Epithelial cell of esophagus (primary cell): ENCODE results near the gene RTCA.

Experiments used
- DNase-seq: peaks from one replicate; pipeline ENCODE4 v3.0.0; 2010; ENCODE audit warnings: low read depth
- H3K4me3 ChIP-seq: 2 replicates; pipeline ENCODE4 v1.5.1; 2011; ENCODE audit warnings: mild to moderate bottlenecking, low read length, control low read depth
- CTCF ChIP-seq: IDR thresholded peaks from 2 replicates; pipeline ENCODE4 v1.5.1; 2011; ENCODE audit warnings: low read depth, mild to moderate bottlenecking, low read length, control low read depth, inconsistent platforms; ENCODE audit not compliant: insufficient read depth; ENCODE audit errors: missing control alignments

Gene RTCA

DNA sequence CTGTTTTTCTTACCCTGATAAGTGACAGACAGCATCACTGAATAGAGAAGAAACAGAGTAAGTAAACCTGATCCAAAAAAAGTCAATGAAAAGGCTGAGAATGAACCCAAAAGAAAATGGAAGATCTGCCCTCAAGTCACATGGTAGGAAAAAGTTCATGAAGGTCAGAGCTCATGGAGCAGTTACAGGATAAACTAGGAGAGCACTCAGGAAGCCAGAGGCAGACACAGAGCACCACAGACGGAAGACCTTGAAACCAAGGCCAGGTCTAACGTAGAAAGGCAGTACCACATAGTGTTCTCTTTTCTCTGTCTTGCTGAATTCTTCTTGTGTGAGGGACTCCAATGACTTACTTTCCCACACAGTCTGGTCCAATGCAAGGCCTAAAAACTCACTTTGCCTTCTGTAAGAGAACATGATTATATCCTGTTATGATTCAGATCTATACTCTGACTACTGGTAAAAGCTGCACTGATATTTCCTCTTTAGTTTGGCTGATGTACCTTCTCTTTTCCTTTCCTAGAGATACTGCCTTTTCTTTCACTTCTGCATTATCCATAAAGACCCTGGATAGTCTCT is 40.8 kb downstream of the RTCA start:
- TF ChIP-seq CTCF = no peak
- DNase-seq = no peak
- H3K4me3 ChIP-seq = no peak overlapping the region

DNA sequence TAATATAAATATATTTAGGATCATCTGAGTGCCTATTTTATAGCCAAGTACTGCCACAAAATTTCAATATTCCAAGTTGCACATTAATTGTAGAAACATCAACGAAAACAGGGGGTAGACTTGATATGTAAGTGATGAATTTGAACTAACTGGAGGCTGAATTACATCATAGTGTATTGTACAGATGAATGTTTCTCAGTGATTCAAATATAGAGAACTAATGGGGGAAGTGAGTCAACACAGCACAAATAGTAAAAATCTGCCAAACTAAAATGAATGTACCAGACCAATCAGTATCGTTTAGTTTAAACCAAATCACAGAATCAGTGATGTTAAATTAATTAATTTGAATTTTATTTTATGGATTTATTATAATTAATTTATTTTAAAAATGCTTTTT is 42.8 kb downstream of the RTCA start:
- peak; percentile 49 for DNase-seq
- H3K4me3 ChIP-seq = no peak overlapping the region
- no peak for TF ChIP-seq CTCF

DNA sequence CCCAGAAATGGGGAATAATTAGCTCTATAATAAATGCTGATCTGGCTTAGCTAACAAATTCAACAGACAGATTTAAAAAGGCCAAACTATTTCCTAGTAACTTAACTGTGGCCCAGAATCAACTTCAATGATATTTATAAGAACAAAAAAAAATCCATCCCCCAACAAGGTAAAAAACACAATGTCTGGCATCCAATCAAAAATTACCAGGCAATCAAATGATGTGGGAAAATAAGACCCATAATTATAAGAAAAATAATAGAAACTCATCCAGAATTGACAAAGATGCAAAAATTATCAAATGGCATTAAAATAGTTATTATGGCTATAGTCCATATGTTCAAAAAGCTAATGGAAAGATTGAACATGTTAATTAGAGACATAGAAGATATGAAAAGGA is 43.8 kb downstream of the RTCA start:
- DNase-seq = no peak
- no peak overlapping the region for H3K4me3 ChIP-seq
- no peak for TF ChIP-seq CTCF

GRCh38 chr1:100313382-100313781 is 47.4 kb downstream of the RTCA start:
- DNase-seq = peak; percentile 16
- no peak overlapping the region for H3K4me3 ChIP-seq
- no peak for TF ChIP-seq CTCF

GRCh38 chr1:100316622-100317021 is 50.6 kb downstream of the RTCA start:
- no peak for TF ChIP-seq CTCF
- DNase-seq = no peak
- H3K4me3 ChIP-seq = no peak overlapping the region

DNA sequence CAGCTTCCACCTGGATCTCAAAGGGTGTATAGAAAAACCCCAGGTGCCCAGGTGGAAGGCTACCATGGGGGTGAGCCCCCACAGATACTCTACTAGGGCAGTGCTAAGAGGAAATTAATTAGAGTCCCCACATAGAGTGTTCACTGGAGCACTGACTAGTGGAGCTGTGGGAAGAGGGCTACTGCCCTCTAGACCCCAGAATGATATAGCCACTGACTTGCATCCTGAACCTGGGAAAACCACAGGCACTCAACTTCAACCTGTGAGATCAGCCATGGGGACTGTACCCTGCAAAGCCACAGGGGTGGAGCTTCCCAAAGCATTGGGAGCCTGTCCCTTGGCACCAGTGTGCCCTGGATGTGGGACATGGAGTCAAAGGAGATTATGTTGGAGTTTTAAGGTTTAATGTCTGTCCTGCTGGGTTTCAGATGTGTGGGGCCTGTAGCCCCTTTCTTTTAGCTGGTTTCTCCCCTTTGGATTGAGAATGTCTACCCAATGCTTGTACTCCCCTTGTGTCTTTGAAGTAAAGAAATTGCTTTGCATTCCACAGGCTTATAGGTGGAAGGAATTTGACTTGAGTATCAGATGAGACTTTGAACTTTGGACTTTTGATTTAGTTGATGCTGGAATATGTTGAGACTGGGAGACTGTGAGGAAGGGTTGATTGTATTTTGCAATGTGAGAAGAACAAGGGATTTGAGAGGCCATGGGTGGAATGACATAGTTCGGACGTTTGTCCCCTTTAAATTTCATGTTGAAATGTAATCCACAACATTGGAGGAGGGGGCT is 54.5 kb downstream of the RTCA start:
- no peak overlapping the region for H3K4me3 ChIP-seq
- no peak for TF ChIP-seq CTCF
- DNase-seq = no peak

GRCh38 chr1:100321100-100321493 is 55.1 kb downstream of the RTCA start:
- TF ChIP-seq CTCF = no peak
- H3K4me3 ChIP-seq = no peak overlapping the region
- no peak for DNase-seq
